ENCODE data around the gene RSU1. TPM values are rescaled to one million over a fixed set of nuclear protein-coding genes. Genes with fewer than 3 reads are reported as not detected.
A peak's percentile ranks its signal among the peaks of the same experiment; 100 is the strongest.

The RSU1 gene
- total RNA-seq, 4 donors from 2014 or later: 40.5 to 95.4 (median 65.2) TPM

DNA sequence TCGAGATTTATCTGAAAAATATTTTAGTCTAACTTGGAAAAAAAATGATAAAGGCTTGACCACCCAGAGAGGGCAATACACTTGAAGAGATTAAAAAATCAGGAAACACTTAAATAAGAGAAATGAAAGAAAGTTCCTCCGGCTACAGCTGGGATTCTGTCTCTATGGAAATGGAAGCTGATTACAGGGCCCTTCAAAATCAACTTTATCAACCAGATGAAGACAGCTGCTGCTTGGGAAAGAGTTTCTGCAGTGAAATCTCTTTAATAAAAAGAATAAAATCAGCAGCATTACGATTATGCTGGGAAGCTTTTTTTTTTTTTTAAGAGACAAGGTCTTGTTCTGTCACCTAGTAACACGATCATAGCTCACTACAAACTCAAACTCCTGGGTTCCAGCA is 4.5 kb downstream of the RSU1 start:
- Histone ChIP-seq H3K27ac (no peak overlapping the region), H3K4me1 (peaks cover 0 to 6% of the 10 kb centered on the region in 2 donors), H3K9me3 (no peaks in the 10 kb centered on the region), H3K36me3 (no peaks in the 10 kb centered on the region), H3K27me3 (no peaks in the 10 kb centered on the region), H3K4me3 (no peak overlapping the region)
- intact Hi-C loops (cut with DNase I; ENCODE audit: low total_unique reads): no loop called here
- TF ChIP-seq POLR2A (IDR thresholded peaks at IDR 0.05): no peak
- TF ChIP-seq, protein P1, sequence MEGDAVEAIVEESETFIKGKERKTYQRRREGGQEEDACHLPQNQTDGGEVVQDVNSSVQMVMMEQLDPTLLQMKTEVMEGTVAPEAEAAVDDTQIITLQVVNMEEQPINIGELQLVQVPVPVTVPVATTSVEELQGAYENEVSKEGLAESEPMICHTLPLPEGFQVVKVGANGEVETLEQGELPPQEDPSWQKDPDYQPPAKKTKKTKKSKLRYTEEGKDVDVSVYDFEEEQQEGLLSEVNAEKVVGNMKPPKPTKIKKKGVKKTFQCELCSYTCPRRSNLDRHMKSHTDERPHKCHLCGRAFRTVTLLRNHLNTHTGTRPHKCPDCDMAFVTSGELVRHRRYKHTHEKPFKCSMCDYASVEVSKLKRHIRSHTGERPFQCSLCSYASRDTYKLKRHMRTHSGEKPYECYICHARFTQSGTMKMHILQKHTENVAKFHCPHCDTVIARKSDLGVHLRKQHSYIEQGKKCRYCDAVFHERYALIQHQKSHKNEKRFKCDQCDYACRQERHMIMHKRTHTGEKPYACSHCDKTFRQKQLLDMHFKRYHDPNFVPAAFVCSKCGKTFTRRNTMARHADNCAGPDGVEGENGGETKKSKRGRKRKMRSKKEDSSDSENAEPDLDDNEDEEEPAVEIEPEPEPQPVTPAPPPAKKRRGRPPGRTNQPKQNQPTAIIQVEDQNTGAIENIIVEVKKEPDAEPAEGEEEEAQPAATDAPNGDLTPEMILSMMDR (IDR thresholded peaks at IDR 0.05): no peak
- no peak for DNase-seq

DNA sequence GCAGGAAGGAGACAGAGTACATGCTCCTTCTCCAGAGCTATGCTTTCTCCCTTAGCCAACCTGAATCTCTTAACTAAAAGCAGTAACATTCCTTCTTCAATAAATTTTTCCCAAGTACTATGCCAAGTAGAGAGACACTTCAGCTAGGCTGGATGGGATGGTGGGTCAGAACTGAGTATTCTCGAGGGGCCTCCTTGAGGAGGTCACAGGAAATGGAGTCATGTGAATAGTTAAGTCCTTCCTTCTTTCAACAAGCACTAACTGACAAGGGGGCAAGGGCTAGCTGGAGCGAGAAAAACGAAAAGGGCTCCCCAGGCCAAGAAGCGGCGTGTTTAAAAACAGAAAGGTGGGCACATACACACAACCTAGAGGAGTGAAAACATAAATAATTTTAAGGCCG is 5.5 kb downstream of the RSU1 start:
- no peaks in the 10 kb centered on the region for H3K9me3 ChIP-seq
- intact Hi-C loops (cut with DNase I; ENCODE audit: low total_unique reads): no loop called here
- no peak for TF ChIP-seq POLR2A (IDR thresholded peaks at IDR 0.05)
- TF ChIP-seq, protein P1 (IDR thresholded peaks at IDR 0.05): no peak
- DNase-seq: no peak
- H3K4me3 ChIP-seq: no peak overlapping the region
- H3K36me3 ChIP-seq: no peaks in the 10 kb centered on the region
- H3K4me1 ChIP-seq: peaks cover 0 to 6% of the 10 kb centered on the region in 2 donors
- no peak overlapping the region for H3K27ac ChIP-seq
- no peaks in the 10 kb centered on the region for H3K27me3 ChIP-seq

DNA sequence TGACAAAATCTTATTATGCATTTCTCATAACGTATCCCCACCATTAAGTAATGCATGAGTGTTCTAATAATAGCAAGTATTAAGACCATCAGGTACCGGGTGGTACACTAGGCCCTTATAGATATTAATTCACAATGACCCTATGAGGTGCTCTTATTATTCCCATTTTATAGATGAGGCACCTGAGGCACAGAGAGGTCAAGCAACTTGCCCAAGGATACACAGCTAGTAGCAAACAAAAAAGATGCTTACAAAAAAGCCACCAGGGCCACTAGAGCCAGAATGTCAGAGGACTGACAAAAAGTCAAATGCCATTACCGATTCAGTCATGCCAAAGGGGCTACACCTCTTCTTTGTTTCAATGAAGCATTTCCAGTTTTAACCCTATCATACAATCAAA is 5.9 kb downstream of the RSU1 start:
- H3K4me3 ChIP-seq: no peak overlapping the region
- no peak overlapping the region for H3K27ac ChIP-seq
- no peaks in the 10 kb centered on the region for H3K9me3 ChIP-seq
- no peaks in the 10 kb centered on the region for H3K36me3 ChIP-seq
- H3K27me3 ChIP-seq: no peaks in the 10 kb centered on the region
- peaks cover 0 to 3% of the 10 kb centered on the region in 2 donors for H3K4me1 ChIP-seq
- intact Hi-C loops (cut with DNase I; ENCODE audit: low total_unique reads): no loop called here
- no peak for DNase-seq
- TF ChIP-seq POLR2A (IDR thresholded peaks at IDR 0.05): no peak
- TF ChIP-seq, protein P1 (IDR thresholded peaks at IDR 0.05): no peak

GRCh38 chr10:16809074-16809718 is 8.0 kb downstream of the RSU1 start:
- Histone ChIP-seq H3K27ac (no peak overlapping the region), H3K27me3 (no peaks in the 10 kb centered on the region), H3K4me3 (no peak overlapping the region), H3K9me3 (no peaks in the 10 kb centered on the region), H3K36me3 (no peaks in the 10 kb centered on the region), H3K4me1 (no peaks in the 10 kb centered on the region)
- no peak for TF ChIP-seq POLR2A (IDR thresholded peaks at IDR 0.05)
- TF ChIP-seq, protein P1 (IDR thresholded peaks at IDR 0.05): peak in 2 of 4 experiments; percentile 21 to 23
- intact Hi-C loops (cut with DNase I; ENCODE audit: low total_unique reads): no loop called here
- peak in 1 of 2 donors; percentile 28 for DNase-seq

GRCh38 chr10:16804123-16804522 is 13.1 kb downstream of the RSU1 start:
- intact Hi-C loops (cut with DNase I; ENCODE audit: low total_unique reads): no loop called here
- Histone ChIP-seq H3K9me3 (no peaks in the 10 kb centered on the region), H3K4me1 (no peaks in the 10 kb centered on the region), H3K27me3 (no peaks in the 10 kb centered on the region), H3K27ac (no peak overlapping the region), H3K36me3 (no peaks in the 10 kb centered on the region), H3K4me3 (no peak overlapping the region)
- TF ChIP-seq, protein P1 (IDR thresholded peaks at IDR 0.05): no peak
- no peak for DNase-seq

Data from uterus (tissue), 4 donors.